Activated CD8-positive, alpha-beta T cell treated with anti-CD3 and anti-CD28 coated beads, Interleukin-2, amount 10 ng/mL, durations not matched to agents 7 days and 5 days (primary cell): ENCODE results near the gene MLIP. TPM values are rescaled to one million over a fixed set of nuclear protein-coding genes. Genes with fewer than 3 reads are reported as not detected.
"Not testable (repeated sequence)": the region's sequence is repeated elsewhere in the genome, so short reads cannot be mapped to it uniquely, and the experiment has no call there.

ENCODE experiments used
- ATAC-seq: fragments of 150-1000 bp; cut with Tn5 transposase; one replicate; pipeline ENCODE4 v1.10.0; 2021; ENCODE audit warnings: moderate library complexity
- CTCF ChIA-PET: fragments of 350-600 bp; sonication (Branson Sonifier 250); formaldehyde crosslinking; loops from one replicate; lab custom pipeline; 2021; ENCODE audit warnings: antibody characterized with exemption; lab: Charles Lee
- POLR2A ChIA-PET: fragments of 350-600 bp; sonication (Branson Sonifier 250); formaldehyde crosslinking; loops from one replicate; lab custom pipeline; 2021; ENCODE audit warnings: antibody characterized with exemption; lab: Charles Lee
- DNase-seq: peaks from one replicate; pipeline ENCODE4 v3.0.0-alpha.2; 2020
- H3K27ac Mint-ChIP-seq: one replicate; pipeline ENCODE4 v1.8.0; 2021; ENCODE audit warnings: mild to moderate bottlenecking, mixed read lengths
- H3K27me3 Mint-ChIP-seq: one replicate; pipeline ENCODE4 v1.8.0; 2021; ENCODE audit warnings: low read depth, mixed read lengths
- H3K36me3 Mint-ChIP-seq: one replicate; pipeline ENCODE4 v1.8.0; 2021; ENCODE audit warnings: low read depth, mixed read lengths
- H3K4me1 Mint-ChIP-seq: one replicate; pipeline ENCODE4 v1.8.0; 2021; ENCODE audit warnings: low read depth, mixed read lengths
- H3K4me3 Mint-ChIP-seq: one replicate; pipeline ENCODE4 v1.8.0; 2021; ENCODE audit warnings: mild to moderate bottlenecking, mixed read lengths
- H3K9me3 Mint-ChIP-seq: one replicate; pipeline ENCODE4 v1.8.0; 2022; ENCODE audit warnings: mixed read lengths; ENCODE audit not compliant: insufficient read depth
- total RNA-seq, 2 experiments: library from RNA; stranded (reverse); gene quantifications; one replicate each; pipeline ENCODE4 v1.2.3, GENCODE V29; 2021

MLIP gene
- total RNA-seq: not detected

GRCh38 chr6:54111341-54112045 is at the start of gene MLIP:
Gene MLIP, plus strand, starts transcription at chr6:54111443. Its CDS starts 37 bp downstream, at chr6:54111480.
- ChIA-PET CTCF (no interaction called here), POLR2A (no interaction called here)
- Mint-ChIP-seq H3K27me3 (no peaks in the 10 kb centered on the region), H3K9me3 (no peaks in the 10 kb centered on the region), H3K36me3 (no peaks in the 10 kb centered on the region), H3K4me1 (no peaks in the 10 kb centered on the region), H3K4me3 (no peak within 1 kb of the TSS), H3K27ac (no peak within 1 kb of the TSS)
- no peak for DNase-seq
- ATAC-seq: no peak

GRCh38 chr6:54063228-54063539 is 48.1 kb upstream of the MLIP start:
- DNase-seq (no peak), ATAC-seq (no peak)
- H3K9me3 Mint-ChIP-seq: no peaks in the 10 kb centered on the region
- H3K4me3 Mint-ChIP-seq: no peak overlapping the region
- H3K27me3 Mint-ChIP-seq: no peaks in the 10 kb centered on the region
- no peak overlapping the region for H3K27ac Mint-ChIP-seq
- H3K4me1 Mint-ChIP-seq: no peaks in the 10 kb centered on the region
- H3K36me3 Mint-ChIP-seq: no peaks in the 10 kb centered on the region
- CTCF ChIA-PET: no interaction called here
- POLR2A ChIA-PET: no interaction called here

- ATAC-seq: no peak
- no peaks in the 10 kb centered on the region for H3K36me3 Mint-ChIP-seq
- POLR2A ChIA-PET: no interaction called here
- H3K4me1 Mint-ChIP-seq: no peaks in the 10 kb centered on the region
- no peaks in the 10 kb centered on the region for H3K27me3 Mint-ChIP-seq
- H3K4me3 Mint-ChIP-seq: no peak overlapping the region
- CTCF ChIA-PET: no interaction called here
- no peak for DNase-seq
- no peak overlapping the region for H3K27ac Mint-ChIP-seq
- H3K9me3 Mint-ChIP-seq: no peaks in the 10 kb centered on the region
These were observed 42.5 kb upstream of the MLIP start for GRCh38 chr6:54068694-54069093.

- no peak for DNase-seq
- Mint-ChIP-seq H3K27ac (no peak overlapping the region), H3K9me3 (no peaks in the 10 kb centered on the region), H3K4me1 (no peaks in the 10 kb centered on the region), H3K27me3 (no peaks in the 10 kb centered on the region), H3K4me3 (no peak overlapping the region), H3K36me3 (no peaks in the 10 kb centered on the region)
- ChIA-PET CTCF (no interaction called here), POLR2A (no interaction called here)
- no peak for ATAC-seq
These were observed 41.2 kb upstream of the MLIP start for GRCh38 chr6:54070025-54070424.

GRCh38 chr6:54071821-54072340 is 39.4 kb upstream of the MLIP start:
- Mint-ChIP-seq H3K4me1 (no peaks in the 10 kb centered on the region), H3K27ac (no peak overlapping the region), H3K9me3 (no peaks in the 10 kb centered on the region), H3K36me3 (no peaks in the 10 kb centered on the region), H3K4me3 (no peak overlapping the region), H3K27me3 (no peaks in the 10 kb centered on the region)
- CTCF ChIA-PET: no interaction called here
- DNase-seq (no peak), ATAC-seq (no peak)
- POLR2A ChIA-PET: no interaction called here

GRCh38 chr6:54072635-54073313 is 38.5 kb upstream of the MLIP start:
- H3K27me3 Mint-ChIP-seq: no peaks in the 10 kb centered on the region
- ATAC-seq (no peak), DNase-seq (no peak)
- no peaks in the 10 kb centered on the region for H3K4me1 Mint-ChIP-seq
- no peak overlapping the region for H3K27ac Mint-ChIP-seq
- ChIA-PET CTCF (no interaction called here), POLR2A (no interaction called here)
- H3K4me3 Mint-ChIP-seq: no peak overlapping the region
- H3K9me3 Mint-ChIP-seq: no peaks in the 10 kb centered on the region
- no peaks in the 10 kb centered on the region for H3K36me3 Mint-ChIP-seq

- H3K4me3 Mint-ChIP-seq: no peak overlapping the region
- H3K4me1 Mint-ChIP-seq: no peaks in the 10 kb centered on the region
- DNase-seq (no peak), ATAC-seq (no peak)
- no peaks in the 10 kb centered on the region for H3K27me3 Mint-ChIP-seq
- no peak overlapping the region for H3K27ac Mint-ChIP-seq
- no peaks in the 10 kb centered on the region for H3K36me3 Mint-ChIP-seq
- no peaks in the 10 kb centered on the region for H3K9me3 Mint-ChIP-seq
- ChIA-PET POLR2A (no interaction called here), CTCF (no interaction called here)
These were observed 37.8 kb upstream of the MLIP start for GRCh38 chr6:54073487-54073886.

- ChIA-PET CTCF (no interaction called here), POLR2A (no interaction called here)
- Mint-ChIP-seq H3K9me3 (no peaks in the 10 kb centered on the region), H3K27ac (no peak overlapping the region), H3K27me3 (no peaks in the 10 kb centered on the region), H3K36me3 (no peaks in the 10 kb centered on the region), H3K4me1 (no peaks in the 10 kb centered on the region), H3K4me3 (no peak overlapping the region)
- DNase-seq (no peak), ATAC-seq (no peak)
These were observed 37.1 kb upstream of the MLIP start for GRCh38 chr6:54074109-54074508.

GRCh38 chr6:54074578-54075195 is 36.6 kb upstream of the MLIP start:
- Mint-ChIP-seq H3K4me3 (no peak overlapping the region), H3K36me3 (no peaks in the 10 kb centered on the region), H3K27ac (no peak overlapping the region), H3K27me3 (no peaks in the 10 kb centered on the region), H3K4me1 (no peaks in the 10 kb centered on the region), H3K9me3 (no peaks in the 10 kb centered on the region)
- ChIA-PET POLR2A (interaction anchor here (0.6 kb wide), 1 partner anchor 77 kb away, joined by 3 read pairs; no protein-coding TSS in a partner anchor), CTCF (no interaction called here)
- ATAC-seq: no peak
- no peak for DNase-seq

GRCh38 chr6:54076159-54076789 is 35.0 kb upstream of the MLIP start:
- ATAC-seq: no peak
- no peak overlapping the region for H3K4me3 Mint-ChIP-seq
- H3K4me1 Mint-ChIP-seq: no peaks in the 10 kb centered on the region
- DNase-seq: no peak
- no peak overlapping the region for H3K27ac Mint-ChIP-seq
- no peaks in the 10 kb centered on the region for H3K9me3 Mint-ChIP-seq
- no peaks in the 10 kb centered on the region for H3K36me3 Mint-ChIP-seq
- no peaks in the 10 kb centered on the region for H3K27me3 Mint-ChIP-seq
- ChIA-PET CTCF (no interaction called here), POLR2A (no interaction called here)

- CTCF ChIA-PET, POLR2A ChIA-PET, H3K36me3 Mint-ChIP-seq, DNase-seq, H3K9me3 Mint-ChIP-seq, H3K4me1 Mint-ChIP-seq, H3K27ac Mint-ChIP-seq, H3K4me3 Mint-ChIP-seq, ATAC-seq, H3K27me3 Mint-ChIP-seq: not testable (repeated sequence)
These were observed 29.7 kb upstream of the MLIP start for GRCh38 chr6:54081499-54081898.

GRCh38 chr6:54083287-54083686 is 28.0 kb upstream of the MLIP start:
- Mint-ChIP-seq H3K27me3 (no peaks in the 10 kb centered on the region), H3K9me3 (no peaks in the 10 kb centered on the region), H3K4me3 (no peak overlapping the region), H3K36me3 (no peaks in the 10 kb centered on the region), H3K4me1 (no peaks in the 10 kb centered on the region), H3K27ac (no peak overlapping the region)
- CTCF ChIA-PET: no interaction called here
- DNase-seq (no peak), ATAC-seq (no peak)
- POLR2A ChIA-PET: no interaction called here
